GM21528 (cell line): Measurements from ENCODE around the gene RBM6.
"Not testable (repeated sequence)": the region's sequence is repeated elsewhere in the genome, so short reads cannot be mapped to it uniquely, and the experiment has no call there.

Source experiments
- ATAC-seq: cut with Tn5 transposase; IDR thresholded peaks from one replicate; pipeline ENCODE4 v1.9.1; 2021; ENCODE audit warnings: mild to moderate bottlenecking, moderate library complexity; ENCODE audit not compliant: unreplicated experiment, low FRiP score

The RBM6 gene

DNA sequence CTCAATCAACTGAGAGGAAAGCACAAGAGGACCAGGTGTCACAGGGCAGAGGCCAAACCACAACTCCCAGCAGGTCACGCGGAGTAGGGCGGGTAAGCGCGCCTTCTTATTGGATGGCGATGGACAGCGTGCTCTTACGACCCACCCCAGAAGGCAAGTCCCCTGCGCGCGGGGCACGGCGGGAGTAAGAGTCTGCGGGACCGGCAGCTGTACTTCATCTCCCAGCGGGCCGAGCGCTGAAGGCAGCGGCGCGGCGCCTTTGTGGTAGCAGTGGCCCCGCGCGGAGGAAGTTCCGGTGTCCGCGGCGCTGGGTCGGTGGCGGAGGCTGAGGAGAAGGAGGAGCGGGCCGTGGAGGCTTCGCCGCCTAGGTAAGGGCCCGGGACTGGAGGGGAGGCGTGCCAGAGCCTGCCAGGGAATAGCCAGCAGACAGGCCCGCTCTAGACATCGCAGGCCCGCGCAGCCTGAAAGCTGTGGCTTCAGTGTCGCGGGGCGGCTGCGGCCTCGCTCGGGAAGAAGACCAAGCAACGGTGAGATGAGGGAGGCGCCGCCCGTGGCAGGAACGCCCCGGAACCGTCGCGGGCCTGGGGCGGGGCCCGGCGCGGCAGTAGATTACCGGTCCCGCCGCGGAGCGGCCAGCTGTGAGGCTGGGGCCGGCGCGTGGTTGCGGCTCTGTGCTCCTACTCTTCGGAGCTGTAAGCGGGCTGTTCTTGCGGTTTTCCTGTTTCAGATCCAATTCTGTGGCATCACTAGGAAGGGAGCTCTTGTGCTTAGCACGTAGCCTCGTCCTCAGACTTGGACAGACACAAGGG lies at the start of gene RBM6:
TSS of gene RBM6 (plus strand) at position 293 of the 809 bp plus-strand sequence. CDS start 22,492 bp downstream, outside the sequence.
- peak; percentile 95 for ATAC-seq

GRCh38 chr3:49895791-49896190 lies 44.2 kb upstream of the RBM6 start:
- no peak for ATAC-seq

DNA sequence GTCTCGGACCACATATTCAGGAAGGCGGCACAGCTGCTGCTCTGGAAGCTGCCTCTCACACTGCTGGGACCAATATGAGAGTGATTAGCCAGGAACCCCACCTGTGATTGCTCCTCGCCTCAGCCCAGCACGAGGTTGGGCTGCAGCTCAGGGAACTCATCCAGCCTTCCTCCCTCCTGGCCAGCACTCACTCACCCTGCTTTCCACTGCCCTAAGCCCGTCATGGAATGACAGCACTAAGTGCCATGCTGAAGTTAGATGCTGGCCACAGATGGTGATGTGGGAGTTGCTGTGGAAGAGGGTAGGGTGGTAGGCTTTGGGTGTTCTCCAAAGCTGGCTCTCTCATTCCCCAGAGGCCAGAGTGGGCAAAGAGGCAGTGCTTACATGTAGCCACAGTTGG lies 43.6 kb upstream of the RBM6 start:
- no peak for ATAC-seq

GRCh38 chr3:49898991-49899390 lies 41.0 kb upstream of the RBM6 start:
- no peak for ATAC-seq

GRCh38 chr3:49899815-49900214 lies 40.1 kb upstream of the RBM6 start:
- ATAC-seq = no peak

DNA sequence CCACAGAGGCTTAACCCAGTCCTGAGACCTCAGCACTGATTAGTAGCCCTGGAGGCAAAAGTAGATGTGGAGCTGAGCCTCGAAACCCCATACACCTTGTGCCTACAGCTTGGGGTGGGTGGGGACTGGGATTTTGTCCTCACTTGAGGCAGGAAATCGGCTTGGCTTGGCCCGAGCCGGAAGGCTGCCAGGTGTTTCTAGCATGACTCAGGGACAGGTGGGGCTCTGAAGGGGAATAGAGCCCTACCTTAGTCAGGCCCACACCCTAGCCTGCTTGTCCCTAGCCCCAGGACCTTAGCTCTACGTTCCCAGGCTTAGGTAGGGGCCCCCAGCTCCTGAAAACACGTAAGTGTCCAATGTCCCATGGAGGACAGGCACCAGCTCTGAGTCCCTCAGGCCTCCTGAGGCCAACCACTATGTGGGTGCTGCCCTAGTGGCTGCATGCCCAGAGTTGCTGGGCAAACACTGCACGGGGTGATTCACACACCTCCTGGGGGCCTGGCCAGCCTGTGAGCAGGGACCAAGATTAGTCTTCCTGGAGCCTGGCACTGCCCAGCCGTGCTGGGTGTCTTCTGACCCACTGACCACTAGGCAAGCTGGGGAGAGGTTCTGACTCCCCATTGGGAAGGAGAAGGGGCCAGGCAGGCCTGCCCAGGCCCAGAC lies 39.3 kb upstream of the RBM6 start:
- ATAC-seq = no peak

DNA sequence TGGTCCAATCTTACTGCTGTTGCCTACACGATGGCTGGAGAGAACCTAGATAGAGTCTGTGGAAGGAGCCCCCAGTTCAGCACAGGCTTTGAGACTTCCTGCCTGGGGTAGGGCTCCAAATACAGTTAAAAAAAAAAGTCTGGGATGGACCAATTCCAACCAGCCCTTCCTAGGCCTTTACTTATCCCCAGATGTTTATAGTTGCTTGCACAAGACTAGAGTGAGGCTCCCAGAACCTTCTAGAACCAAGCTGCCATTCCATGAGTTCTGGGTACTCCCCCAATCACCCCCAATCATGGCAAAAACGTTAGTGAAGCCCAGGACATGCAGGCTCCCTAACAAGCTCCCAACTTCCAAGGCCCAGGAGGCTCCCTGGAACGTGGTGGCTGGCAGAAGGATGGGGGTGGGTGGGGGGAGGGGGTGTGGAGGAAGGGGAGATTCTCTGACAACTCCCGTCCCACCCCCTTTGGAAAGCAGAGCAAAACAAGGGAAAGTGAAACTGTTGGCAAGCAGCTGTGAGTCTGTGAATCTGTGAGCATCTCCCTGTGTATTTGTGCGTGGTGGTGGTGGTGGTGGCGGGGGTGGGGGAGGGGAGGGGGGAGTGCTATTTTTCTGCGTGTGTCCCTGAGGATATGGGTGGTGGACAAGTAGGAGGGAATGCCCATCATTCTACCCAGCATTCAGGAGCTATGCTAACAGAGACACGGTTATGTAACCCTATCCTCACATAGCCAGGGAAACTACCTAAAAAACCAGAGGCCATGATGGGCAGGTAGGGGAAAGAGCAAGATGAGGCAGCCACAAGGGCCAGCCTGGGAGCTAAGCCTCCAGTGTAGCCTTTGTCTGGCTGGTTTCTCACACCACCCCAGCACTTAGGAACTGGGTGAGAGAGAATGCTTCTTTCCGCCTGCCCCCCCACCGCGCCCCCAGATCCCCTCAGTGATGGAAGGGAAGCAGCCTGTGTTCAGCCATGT lies 38.3 kb upstream of the RBM6 start:
- no peak for ATAC-seq

DNA sequence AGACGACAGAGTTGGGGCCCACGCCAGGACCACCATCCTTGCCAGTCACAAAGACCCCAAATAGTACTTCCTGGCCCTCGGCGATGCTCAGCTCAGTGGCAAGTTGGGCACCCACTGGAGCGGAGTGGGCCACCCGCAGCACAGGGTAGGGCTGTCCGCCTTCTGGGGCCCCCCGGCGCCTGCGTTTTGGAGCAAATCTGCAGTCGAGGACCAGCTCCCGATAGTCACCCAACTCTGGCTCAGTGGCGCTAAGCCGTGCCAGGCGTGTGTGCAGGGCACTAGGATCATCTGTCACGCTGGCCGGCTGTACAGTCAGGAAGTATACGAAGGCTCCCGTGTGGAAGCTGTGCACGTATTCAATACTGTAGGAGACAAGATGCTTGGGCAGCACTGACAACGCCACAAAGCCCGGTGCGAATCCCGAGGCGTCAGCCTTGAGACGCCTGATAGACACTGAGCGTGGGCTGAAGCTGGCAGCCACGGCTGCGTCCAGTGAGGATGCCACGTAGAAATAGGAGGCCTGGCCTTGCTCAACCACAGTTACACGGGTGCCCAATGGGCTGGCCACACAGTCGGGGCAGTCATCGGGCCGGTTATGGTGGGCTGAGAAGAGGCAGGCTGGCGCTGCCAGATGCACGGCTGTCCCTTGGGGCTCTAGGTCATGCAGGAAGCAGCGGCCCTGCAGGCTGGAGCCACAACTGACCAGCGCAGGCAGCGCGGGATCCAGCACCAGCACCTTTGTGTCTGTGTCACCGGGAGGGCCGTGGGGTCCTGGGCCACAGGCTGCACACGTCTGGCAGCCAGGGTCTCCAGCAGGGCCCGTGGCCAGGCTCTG lies 37.2 kb upstream of the RBM6 start:
- ATAC-seq = no peak

GRCh38 chr3:49903451-49904424 lies 36.2 kb upstream of the RBM6 start, which contains the start of gene MST1R:
MST1R (minus strand) TSS chr3:49903873; CDS start chr3:49903609, 264 bp downstream.
- peak; percentile 76 for ATAC-seq

DNA sequence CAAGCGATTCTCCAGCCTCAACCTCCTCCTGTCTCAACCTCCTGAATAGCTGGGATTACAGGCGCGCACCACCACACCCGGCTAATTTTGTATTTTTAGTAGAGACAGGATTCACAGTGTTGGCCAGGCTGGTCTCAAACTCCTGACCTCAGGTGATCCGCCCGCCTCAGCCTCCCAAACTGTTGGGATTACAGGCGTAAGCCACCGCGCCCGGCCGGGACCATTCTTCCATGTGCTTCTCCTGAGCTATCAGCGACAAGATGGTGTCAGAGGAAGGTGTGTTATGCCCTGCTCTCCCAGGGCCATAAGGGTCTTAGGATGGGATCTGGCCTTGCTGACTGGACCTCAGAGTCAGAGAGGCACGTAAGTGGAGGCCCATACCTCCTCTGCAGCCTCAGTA lies 35.5 kb upstream of the RBM6 start:
- ATAC-seq = not testable (repeated sequence)

- ATAC-seq = no peak
Measured at GRCh38 chr3:49906073-49906743, 33.7 kb upstream of the RBM6 start.

DNA sequence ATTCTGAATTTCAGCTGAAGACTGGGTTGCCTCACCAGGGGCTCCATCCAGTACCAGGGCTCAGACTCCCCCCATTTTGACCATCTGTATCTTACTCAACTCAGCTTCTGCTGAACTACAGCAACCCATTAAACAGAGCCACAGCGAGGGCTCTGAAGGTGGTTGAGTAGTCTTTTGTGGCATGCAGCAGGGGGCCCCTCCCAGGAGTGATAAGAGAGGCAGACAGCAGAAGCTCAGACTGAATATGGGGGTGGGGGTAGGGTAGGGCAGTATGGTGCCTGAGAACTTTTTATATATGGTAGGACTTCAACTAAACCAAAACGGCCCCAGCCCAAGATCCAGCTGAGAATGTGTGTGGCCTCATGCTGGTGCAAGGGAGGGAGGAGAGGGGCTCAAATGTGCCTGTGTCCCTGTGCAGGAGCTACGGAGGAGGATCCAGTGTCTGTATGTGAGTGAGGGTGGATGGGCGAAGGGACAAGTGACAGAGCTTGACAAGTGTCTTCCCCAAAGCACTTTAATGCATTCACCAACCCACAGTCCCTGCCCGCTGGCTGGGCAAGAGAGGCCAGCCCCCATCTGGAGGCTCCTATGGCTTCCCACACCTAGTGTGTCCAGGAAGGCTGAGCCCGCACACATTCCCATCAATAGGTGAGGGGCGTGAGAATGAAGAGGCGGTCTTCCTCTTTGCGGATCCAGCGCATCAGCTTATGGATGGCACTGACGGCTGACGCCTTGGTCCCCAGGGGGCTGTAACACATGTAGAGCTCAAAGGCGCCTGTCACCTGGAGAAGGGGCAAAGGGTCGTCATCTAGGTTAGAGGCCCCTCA lies 31.4 kb upstream of the RBM6 start:
- no peak for ATAC-seq

GRCh38 chr3:49910409-49911123 lies 29.4 kb upstream of the RBM6 start:
- ATAC-seq = no peak

DNA sequence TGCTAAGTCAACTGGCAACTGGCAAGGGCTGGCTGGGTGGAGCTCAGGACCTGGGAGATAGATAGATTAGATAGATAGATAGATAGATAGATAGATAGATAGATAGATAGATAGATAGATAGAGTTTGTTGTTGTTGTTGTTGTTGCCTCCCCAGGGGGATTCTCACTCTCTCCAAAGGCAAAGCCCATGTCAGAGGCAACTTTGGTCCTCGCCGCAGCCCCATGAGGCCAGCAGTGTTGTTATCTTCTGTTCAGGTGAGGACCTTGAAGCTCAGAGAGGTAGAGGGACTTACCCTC lies 28.9 kb upstream of the RBM6 start:
- ATAC-seq = no peak

GRCh38 chr3:49911611-49912010 lies 28.3 kb upstream of the RBM6 start:
- no peak for ATAC-seq

DNA sequence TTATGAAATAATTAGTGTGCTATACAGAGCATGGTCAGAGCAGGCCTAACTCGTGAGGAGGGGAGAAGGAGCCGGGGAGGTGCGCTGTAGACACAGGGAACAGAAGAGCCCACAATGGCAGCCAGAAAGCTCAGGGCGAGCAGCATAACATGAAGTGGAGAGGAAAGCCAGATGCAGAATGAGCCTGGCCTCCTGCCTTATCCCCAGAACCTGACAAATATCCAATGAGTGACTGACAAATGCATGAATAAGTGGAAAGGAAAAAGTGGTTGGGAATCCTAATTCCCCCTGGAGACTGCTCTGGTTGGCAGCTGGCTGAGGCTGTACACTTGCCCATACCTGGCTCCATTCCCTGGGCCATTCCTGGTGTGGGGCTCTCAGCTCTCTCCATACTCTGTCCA lies 27.1 kb upstream of the RBM6 start:
- ATAC-seq = no peak

DNA sequence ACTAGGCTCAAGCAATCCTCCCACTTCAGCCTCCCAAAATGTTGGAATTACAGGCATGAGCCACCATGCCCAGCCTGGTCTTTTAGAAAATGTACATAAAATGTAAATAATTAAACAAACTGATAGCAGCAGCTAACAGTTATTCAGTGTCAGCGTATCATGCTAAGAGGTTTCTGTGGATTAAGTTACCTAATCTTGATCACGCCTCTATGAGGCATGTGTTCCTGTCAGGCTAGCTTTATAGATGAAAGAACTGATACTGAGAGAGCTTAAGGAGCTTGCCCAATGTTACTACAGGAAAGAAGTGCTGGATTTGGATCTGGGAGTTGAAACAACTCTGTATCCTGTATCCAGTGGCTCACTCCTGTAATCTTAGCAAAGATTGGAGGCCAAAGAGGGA lies 25.0 kb upstream of the RBM6 start:
- no peak for ATAC-seq
